AG04450 (cell line): ENCODE measurements around the gene ADNP2. TPM values are rescaled to one million over a fixed set of nuclear protein-coding genes. Genes with fewer than 3 reads are reported as not detected.

ENCODE experiments used
- CTCF ChIA-PET: fragments of 300-600, 350-600 bp; formaldehyde crosslinking; extraction: SDS; loops from one replicate; lab custom pipeline; 2022; ENCODE audit warnings: antibody characterized with exemption, inconsistent platforms; lab: Charles Lee
- POLR2A ChIA-PET: fragments of 350-600 bp; formaldehyde crosslinking; extraction: SDS; loops from one replicate; lab custom pipeline; 2021; ENCODE audit warnings: antibody characterized with exemption, inconsistent platforms; lab: Yijun Ruan, JAX
- DNase-seq: peaks from one replicate; pipeline ENCODE4 v3.0.0-alpha.2; 2011; ENCODE audit warnings: low read depth, low spot score
- H3K27ac ChIP-seq: one replicate; pipeline ENCODE4 v1.5.1; 2012; ENCODE audit warnings: low read depth, low read length, control low read depth
- H3K27me3 ChIP-seq: one replicate; pipeline ENCODE4 v1.6.0; 2012; ENCODE audit warnings: low read length; ENCODE audit not compliant: control insufficient read depth, insufficient read depth
- H3K4me3 ChIP-seq: 2 replicates; pipeline ENCODE4 v1.5.1; 2011; ENCODE audit warnings: mild to moderate bottlenecking, low read depth, low read length, control low read depth
- H3K9me3 ChIP-seq: 2 replicates; pipeline ENCODE4 v1.5.1; 2012; ENCODE audit warnings: low read length; ENCODE audit not compliant: control insufficient read depth, insufficient read depth
- CTCF ChIP-seq: IDR thresholded peaks from 2 replicates; pipeline ENCODE4 v1.5.1; 2011; ENCODE audit warnings: low read depth, low read length, control low read depth, inconsistent platforms
- polyA plus RNA-seq: library from polyadenylated mRNA; depleted of rRNA; stranded (reverse); fragments of >200 nt; gene quantifications from 2 replicates; pipeline ENCODE4 v1.2.3, GENCODE V29; 2011

The ADNP2 gene
- polyA plus RNA-seq, 1 experiment = 6.8 TPM

DNA sequence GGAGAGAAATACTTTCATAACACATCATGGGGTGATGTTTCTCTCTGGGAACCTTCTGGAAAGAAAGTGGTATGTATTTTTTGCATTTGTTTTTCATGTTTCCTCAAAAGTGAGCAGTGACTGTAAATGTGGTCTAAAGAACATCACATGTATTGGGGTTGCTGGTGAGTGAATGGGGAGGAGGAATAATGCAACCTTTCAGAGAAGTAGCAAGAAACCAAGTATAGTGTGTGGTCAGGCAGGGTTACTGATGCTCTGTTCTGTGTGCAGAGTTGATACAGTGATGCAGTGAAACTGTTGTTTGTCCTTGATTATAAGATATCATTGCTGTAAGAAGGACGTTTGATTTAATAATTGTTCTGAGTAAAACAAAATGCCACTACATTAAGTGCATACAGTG, 24.1 kb downstream of the ADNP2 start:
- H3K9me3 ChIP-seq = no peaks in the 10 kb centered on the region; the same call in 1 of the 2 replicates
- H3K4me3 ChIP-seq = no peak overlapping the region
- H3K27ac ChIP-seq = no peak overlapping the region
- TF ChIP-seq CTCF = no peak
- ChIA-PET CTCF (no interaction called here), POLR2A (no interaction called here)
- no peaks in the 10 kb centered on the region for H3K27me3 ChIP-seq
- DNase-seq = no peak

DNA sequence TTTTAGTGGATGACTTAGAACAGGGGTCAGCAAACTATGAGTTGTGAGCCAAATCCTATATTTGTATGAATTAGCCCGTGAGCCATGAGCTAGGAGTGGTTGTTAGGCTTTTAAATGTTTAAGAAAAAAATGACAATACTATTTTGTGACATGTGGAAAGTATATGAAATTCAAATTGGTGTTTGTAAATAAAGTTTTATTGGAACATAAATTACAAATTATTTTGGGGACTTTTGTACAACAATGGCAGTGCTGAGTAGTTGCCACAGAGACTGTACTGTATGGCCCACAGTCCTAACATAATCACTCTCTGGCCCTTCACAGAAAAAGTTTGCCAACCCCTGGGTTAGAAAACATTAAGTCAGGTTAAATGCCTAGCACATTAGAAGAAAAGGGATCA, 26.1 kb downstream of the ADNP2 start:
- Histone ChIP-seq H3K4me3 (no peak overlapping the region), H3K9me3 (no peaks in the 10 kb centered on the region; the same call in 1 of the 2 replicates), H3K27me3 (no peaks in the 10 kb centered on the region), H3K27ac (no peak overlapping the region)
- CTCF ChIA-PET = interaction anchor here (0.6 kb wide), 1 partner anchor 22 kb away, joined by 3 read pairs; no protein-coding TSS in a partner anchor
- no peak for TF ChIP-seq CTCF
- POLR2A ChIA-PET = no interaction called here
- DNase-seq = no peak

DNA sequence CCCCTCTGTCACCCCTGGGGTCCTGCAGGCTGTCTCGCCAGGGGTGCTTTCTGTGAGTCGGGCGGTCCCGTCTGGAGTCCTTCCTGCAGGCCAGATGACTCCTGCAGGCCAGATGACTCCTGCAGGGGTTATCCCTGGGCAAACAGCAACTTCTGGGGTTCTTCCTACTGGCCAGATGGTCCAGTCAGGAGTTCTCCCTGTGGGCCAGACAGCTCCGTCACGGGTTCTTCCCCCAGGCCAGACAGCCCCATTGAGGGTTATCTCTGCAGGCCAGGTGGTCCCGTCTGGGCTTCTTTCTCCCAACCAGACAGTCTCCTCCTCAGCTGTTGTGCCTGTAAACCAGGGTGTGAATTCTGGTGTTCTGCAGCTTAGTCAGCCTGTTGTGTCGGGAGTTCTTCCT, 27.6 kb downstream of the ADNP2 start:
- POLR2A ChIA-PET = no interaction called here
- DNase-seq = no peak
- Histone ChIP-seq H3K9me3 (no peaks in the 10 kb centered on the region; the same call in 1 of the 2 replicates), H3K27ac (no peak overlapping the region), H3K4me3 (no peak overlapping the region), H3K27me3 (no peaks in the 10 kb centered on the region)
- no peak for TF ChIP-seq CTCF
- CTCF ChIA-PET = no interaction called here

- DNase-seq = no peak
- Histone ChIP-seq H3K27ac (no peak overlapping the region), H3K4me3 (no peak overlapping the region), H3K9me3 (no peaks in the 10 kb centered on the region; the same call in 1 of the 2 replicates), H3K27me3 (no peaks in the 10 kb centered on the region)
- no peak for TF ChIP-seq CTCF
- ChIA-PET POLR2A (no interaction called here), CTCF (no interaction called here)
Observed at GRCh38 chr18:80137137-80137536, 28.1 kb downstream of the ADNP2 start.

DNA sequence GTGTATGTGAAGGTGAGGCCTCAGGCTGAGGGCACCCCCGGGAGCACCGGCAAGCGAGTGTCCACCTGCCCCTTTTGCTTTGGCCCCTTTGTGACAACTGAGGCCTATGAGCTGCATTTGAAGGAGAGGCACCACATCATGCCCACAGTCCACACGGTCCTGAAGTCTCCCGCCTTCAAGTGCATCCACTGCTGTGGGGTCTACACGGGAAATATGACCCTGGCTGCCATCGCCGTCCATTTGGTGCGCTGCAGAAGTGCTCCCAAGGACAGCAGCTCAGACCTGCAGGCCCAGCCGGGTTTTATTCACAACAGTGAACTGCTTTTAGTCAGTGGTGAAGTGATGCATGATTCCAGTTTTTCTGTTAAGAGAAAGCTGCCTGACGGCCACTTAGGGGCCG, 28.9 kb downstream of the ADNP2 start:
- Histone ChIP-seq H3K27ac (no peak overlapping the region), H3K4me3 (no peak overlapping the region), H3K27me3 (no peaks in the 10 kb centered on the region), H3K9me3 (no peaks in the 10 kb centered on the region; the same call in 1 of the 2 replicates)
- ChIA-PET POLR2A (no interaction called here), CTCF (no interaction called here)
- no peak for TF ChIP-seq CTCF
- DNase-seq = no peak
